Fibroblast of upper back skin (primary cell): ENCODE results near the gene OTUD1.
A peak's percentile ranks its signal among the peaks of the same experiment; 100 is the strongest.

Experiments used
- DNase-seq: peaks from one replicate; pipeline ENCODE4 v3.0.0-alpha.2; 2013

OTUD1 gene

DNA sequence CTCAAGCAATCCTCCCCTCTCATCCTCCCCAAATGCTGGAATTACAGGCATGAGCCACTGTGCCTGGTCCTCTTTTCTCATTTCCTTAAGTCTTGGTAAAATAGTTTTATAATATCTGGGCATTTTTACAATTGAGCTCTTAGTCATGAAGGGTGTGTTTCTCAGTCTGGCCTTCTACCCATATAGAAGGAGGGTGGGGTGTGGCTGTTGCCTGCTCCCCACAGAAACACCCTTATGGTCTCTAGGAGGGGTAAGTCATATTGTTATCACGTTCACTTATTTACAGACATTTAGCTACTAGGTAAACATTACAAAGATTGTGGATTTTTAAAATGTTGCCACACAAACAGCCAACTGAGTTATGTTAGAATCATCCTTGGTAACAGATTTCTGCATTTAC, 6.7 kb upstream of the OTUD1 start:
- no peak for DNase-seq

DNA sequence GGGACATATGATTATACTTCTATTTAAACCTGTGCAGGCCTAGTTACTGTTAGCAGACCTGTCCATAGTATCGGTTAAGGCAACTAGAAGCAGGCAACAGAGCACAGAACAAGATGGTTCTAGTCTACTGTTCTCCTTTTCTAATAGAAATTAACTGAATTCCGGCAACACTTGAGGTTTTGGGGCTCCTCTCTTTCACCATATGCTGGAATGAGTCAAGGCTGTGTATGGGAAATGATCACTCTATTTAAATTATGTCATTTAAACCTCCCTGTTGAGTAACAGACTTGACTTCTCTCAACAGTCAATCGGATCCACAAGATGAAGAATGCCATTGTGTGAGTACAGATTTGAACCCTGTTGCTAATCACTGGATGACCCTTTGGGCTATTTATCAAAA, 6.2 kb upstream of the OTUD1 start:
- peak; percentile 21 for DNase-seq

DNA sequence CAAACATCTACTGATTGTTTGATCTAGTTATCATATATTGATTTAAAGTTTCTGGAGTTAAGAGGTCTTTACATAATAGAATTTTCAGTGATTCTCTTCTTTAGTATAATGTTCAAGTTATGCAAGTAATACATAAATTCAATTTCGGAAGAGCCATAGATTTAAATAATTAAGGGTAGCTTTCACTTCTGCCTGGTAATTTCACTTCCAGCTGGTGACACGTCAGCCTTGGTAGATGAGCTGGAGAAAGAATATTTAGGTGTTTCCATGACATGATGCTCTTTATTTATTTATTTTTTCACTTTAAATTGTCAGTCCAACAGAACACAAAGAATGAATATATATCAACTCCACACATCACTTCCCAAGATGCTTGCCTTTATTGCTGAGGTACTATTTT, 5.2 kb upstream of the OTUD1 start:
- no peak for DNase-seq

DNA sequence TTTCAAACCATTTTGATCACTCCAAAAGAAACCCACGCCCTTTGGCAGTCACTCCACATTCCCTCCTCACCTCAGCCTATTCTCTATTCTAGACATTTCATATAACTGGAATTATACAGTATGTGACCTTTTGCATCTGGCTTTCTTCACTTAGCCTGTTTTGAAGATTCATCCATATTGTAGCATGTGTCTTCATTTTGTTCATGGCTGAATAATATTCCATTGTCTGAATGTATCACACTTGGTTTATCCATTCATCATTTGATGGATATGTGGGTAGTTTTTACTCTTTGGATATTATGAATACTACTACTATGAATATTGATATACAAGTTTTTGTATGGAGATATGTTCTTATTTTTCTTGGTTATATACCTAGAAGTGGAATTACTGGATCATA, 3.5 kb upstream of the OTUD1 start:
- DNase-seq = no peak

DNA sequence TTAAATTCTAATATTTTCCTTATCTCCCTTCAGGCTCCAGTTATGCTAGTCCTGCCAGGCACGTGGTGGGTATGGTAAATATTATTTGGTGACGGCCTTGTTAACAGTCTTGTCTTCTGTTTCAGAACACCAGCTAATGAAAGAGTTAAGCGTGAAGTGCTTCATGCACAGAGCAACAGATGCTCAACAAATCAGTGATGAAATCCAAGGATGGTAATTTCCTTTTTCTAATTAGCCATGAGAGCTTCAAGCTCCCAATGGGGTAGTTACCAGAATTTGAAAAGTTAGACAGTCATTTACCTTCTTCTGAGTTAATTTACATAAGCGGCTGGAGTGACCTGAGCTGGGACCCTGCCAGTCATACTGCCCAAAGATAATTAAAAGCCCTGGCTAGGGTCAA, 1.9 kb upstream of the OTUD1 start:
- DNase-seq = no peak

DNA sequence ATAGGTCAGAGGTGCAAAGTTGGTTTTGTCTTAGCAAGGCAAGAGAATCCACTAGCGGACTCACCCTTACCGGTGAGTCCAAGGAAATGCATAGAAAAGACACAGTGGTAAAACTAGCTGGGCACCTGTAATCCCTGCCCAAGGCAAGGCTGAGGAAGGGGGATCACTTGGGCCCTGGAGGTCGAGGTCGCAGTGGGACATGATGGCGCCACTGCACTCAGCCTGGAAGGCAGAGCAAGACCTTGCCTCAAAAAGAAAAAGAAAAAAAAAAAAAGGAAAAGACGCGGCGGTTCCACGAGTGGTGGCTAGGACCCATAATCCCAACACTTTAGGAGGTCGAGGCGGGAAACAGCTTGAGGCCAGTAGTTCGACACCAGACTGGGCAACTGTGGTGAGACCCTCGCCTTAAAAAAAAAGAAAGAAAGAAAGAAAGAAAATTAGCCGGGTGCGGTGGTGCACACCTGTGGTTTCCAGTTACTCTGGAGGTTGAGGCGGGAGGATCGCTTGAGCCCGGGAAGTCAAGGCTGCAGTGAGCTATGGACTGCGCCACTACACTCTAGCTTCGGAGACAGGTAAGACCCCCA, 820 bp upstream of the OTUD1 start:
- DNase-seq = no peak

DNA sequence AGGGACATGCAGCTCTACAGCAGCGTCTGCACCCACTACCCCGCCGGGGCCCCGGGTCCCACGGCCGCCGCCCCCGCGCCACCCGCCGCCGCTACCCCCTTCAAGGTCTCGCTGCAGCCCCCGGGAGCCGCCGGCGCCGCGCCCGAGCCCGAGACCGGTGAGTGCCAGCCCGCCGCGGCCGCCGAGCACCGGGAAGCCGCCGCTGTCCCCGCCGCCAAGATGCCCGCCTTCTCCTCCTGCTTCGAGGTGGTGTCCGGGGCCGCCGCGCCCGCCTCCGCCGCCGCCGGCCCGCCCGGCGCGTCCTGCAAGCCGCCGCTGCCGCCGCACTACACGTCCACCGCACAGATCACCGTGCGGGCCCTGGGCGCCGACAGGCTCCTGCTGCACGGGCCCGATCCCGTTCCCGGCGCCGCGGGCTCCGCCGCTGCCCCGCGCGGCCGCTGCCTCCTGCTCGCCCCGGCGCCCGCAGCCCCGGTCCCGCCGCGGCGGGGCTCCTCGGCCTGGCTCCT, 631 bp downstream of the OTUD1 start:
- no peak for DNase-seq

DNA sequence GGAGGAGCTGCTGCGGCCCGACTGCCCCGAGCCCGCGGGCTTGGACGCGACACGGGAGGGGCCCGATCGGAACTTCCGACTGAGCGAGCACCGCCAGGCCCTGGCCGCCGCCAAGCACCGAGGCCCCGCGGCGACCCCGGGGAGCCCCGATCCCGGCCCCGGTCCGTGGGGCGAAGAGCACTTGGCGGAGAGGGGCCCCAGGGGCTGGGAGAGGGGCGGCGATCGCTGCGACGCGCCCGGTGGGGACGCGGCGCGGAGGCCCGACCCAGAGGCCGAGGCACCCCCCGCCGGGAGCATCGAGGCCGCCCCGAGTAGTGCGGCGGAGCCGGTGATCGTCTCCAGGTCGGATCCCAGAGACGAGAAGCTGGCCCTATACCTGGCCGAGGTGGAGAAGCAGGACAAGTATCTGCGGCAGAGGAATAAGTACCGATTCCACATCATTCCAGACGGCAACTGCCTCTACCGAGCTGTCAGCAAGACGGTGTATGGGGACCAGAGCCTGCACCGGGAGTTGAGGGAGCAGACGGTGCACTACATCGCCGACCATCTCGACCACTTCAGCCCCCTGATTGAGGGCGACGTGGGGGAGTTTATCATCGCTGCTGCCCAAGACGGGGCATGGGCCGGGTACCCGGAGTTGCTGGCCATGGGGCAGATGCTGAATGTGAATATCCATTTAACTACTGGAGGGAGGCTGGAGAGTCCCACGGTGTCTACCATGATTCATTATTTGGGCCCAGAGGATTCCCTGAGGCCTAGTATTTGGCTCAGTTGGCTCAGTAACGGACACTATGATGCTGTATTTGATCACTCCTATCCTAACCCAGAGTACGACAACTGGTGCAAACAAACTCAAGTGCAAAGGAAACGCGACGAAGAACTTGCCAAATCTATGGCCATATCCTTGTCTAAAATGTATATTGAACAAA, 1.4 kb downstream of the OTUD1 start:
- DNase-seq = no peak

DNA sequence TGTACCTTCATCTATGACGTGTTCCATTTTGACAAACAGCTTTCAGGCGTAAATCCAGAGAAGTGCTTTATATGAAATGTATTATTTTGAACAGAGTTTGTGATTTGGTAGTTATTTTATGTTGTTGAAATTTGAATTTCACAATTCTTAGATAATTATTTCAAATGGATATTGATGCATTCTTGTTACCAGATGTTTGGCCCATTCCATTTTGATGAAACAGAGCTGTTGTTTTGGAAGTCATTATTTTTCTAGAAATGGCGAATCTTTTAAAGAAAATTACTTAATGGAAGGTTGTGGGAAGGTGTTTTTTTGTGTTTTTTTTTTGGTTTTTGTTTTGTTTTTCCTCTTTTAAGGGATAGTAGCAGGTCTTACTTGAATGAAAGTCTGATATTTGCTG, 2.4 kb downstream of the OTUD1 start:
- no peak for DNase-seq

DNA sequence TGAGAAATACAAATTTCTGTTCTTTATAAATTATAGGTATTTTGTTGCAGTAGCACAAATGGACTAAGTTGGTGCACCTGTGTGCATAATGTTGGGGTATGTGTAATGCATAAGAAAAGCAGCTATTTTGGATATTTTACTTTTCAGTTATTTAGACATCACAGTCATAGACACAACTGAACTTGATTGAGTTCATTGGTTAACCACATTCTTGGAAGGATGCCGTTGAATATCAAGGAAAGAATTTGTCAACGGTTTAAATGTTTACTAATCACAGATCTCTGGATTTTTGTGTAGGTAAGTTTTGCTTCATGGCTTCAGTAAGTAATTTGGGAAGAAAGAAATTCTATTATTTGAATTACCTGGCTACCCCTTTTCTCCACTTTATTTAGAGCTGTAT, 4.1 kb downstream of the OTUD1 start:
- peak; percentile 64 for DNase-seq

DNA sequence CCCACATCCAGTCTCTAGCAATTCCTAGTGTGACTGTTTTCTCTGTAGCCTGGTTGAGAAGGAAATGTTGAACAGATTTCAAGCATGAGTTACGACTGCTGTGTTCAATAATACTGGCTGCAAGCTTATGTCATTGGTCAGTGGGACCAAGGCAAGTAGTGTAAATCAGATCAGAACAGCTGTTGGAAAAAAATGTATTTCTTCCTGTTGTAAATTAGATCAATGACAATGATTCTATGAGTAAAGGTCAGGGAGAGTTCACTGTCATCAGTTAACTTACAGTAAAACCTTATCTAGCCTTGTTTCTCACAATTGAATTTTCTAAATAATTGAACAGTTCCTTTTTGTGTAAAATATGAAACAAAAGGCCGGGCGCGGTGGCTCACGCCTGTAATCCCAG, 6.7 kb downstream of the OTUD1 start:
- DNase-seq = no peak

DNA sequence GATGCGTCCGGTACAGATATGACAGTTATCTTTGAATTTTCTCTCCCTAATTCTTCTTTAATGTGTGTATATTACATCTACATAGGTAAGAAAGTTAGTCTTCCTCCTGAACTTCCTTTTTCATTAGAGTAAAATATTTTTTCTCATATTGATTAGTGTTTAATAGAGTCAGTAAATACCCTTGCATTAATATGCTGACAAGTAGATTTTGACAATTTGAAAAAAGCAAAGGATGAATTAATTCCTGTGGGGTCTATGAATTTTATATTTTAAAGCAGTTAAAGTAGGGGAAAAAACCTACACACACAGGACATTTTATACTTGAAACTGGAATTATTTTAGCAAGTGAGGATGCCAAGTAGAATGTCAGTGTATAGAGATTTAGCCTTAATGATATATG, 9.4 kb downstream of the OTUD1 start:
- no peak for DNase-seq

DNA sequence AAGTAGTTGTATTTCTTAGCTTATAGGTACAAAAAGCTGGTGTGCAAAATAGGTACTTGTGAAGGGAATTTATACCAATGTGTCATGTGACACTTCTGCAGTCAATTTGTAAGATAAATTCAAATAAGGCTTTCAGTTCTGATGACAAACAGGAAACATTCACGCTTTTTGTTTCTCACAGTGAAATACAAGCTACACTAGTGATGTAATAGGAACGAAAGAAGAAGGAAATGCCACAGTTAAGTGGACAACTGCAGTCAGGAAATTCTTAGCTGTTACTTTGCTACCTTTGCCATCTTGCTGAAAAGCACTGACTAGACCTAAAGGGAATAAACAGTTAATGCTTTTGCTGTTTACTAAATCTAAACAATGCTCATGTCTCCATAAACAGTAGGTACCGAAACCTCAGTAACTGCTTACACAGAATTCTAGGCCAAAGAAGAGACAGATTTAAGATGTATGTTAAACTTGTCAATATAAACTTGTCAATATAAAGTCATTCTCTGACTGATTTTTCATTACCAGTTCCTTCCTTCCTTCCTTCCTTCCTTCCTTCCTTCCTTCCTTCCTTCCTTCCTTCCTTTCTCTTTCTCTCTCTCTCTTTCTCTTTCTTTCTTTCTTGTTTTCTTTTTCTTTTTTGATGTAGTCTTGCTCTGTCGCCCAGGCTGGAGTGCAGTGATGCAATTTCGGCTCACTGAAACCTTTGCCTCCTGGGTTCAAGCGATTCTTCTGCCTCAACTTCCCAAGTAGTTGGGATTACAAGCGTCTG, 10.1 kb downstream of the OTUD1 start:
- peak; percentile 26 for DNase-seq

DNA sequence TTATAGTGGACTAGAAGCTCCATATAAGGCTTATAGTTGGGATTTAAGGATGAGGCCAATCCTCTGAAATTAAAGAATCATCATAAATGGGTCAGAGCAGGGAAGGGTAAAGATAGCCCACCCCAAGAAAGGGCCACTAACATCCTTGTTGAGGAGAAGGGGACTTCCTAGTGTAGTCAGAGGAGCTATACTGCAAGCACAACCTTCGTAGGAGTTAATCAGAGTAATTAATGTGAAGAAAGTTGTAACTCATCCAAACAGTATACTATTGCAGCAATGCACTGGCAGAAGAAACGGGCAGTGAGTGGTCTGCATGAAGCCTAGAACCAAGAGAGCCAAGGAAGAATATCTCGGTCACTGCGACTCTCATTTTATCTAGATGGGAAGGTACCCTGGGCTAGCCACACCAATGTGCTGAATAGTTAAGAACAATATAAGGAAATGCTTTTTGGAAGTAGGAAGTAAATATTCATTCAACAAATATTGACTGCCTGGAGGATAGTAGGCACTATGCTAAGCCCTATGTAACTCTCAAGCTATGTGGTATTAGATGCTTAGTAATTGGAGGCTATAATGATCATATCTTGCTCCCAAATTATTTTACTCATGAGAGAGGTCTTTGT, 13.3 kb downstream of the OTUD1 start:
- DNase-seq = no peak

DNA sequence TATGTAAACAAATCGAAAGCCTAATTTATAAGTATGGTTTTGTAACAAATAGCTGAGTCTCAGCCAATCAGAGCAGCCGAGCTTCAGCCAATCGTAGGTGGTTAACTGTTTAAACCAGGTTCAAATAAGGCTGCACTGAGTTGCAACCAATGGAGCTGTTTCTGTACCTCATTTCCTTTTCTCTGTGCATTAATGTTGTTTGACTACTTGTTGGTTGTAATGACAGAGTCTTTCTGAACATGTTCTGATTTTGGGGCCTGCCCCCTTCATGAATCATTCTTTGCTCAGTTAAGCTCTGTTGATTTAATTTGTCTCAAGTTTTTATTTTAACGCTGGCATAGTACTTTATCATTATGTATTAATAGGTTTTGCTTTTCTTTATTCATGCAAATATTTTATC, 14.6 kb downstream of the OTUD1 start:
- DNase-seq = no peak

DNA sequence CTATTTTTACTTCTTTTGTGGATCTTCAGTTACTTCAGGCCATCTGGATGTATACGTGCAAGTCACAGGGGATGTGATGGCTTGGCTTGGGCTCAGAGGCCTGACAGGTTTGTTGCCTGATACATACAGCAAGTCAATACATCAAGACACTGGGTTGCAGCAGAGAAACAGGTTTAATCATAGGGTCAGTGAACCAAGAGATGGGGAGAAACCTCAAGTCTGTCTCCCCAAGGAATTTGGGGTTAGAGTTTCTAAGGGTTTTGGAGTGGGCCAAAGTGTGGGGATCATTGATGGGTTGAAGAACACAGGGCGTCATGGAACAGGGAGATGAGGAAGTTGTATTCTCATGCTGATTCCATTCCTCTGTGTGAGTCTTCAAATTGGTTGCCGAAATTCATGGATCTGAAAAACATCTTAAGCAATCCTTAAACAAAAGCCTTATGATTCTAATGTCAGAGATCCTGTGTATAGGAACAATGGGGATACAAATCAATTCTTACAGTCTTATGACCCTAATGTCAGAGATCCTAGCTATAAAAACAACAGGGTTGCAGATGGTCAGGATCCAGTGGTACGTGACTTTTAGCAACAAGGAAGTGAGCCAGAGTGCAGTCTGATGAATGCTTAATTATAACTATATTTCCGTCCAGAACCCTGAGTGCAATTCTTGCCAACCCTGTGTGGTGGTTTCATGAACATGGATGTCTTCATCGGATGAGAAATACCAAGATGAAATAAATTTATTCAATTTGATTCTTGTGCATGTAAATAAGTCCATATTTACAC, 18.9 kb downstream of the OTUD1 start:
- no peak for DNase-seq

DNA sequence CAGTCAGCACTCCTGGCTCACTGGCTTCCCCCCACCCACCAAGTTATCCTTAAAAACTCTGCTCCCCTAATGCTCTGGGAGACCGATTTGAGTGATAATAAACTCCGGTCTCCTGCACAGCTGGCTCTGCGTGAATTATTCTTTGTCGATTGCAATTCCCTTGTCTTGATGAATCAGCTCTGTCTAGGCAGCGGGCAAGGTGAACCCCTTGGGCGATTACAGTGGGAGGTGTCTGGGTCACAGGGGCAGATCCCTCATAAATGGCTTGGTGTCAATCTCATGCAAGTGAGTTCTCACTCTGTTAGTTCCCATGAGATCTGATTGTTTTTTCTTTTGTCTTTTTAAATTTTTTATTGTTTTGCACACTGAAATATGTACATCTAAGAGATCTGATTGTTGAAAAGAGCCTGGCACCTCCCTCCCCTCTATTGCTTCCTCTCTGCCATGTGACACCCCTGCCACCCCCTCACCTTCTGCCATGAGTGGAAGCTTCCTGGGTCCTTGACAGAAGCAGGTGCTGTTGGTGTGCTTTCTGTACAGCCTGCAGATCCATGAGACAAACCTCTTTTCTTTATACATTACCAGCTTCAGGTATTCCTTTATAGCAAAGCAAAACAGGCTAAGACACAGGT, 20.5 kb downstream of the OTUD1 start:
- no peak for DNase-seq

DNA sequence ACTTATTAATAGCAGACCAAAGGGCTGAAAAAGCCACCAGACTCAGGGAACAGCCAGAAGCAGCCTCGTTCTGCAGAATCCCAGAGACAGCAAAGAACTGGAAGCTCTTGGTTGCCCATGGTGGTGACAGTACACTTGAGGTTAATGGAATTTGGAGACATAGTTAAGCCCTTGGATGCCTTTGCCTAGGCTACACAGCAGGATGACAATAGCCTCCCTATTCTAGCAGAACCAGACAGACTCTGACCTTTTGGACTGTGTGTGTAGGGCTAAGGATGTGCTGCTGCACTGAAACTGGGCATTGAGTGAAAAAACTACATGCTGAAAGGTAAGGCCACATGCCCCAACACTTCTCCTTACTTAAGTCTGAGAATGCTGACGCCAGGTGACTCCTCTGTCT, 22.7 kb downstream of the OTUD1 start:
- no peak for DNase-seq

DNA sequence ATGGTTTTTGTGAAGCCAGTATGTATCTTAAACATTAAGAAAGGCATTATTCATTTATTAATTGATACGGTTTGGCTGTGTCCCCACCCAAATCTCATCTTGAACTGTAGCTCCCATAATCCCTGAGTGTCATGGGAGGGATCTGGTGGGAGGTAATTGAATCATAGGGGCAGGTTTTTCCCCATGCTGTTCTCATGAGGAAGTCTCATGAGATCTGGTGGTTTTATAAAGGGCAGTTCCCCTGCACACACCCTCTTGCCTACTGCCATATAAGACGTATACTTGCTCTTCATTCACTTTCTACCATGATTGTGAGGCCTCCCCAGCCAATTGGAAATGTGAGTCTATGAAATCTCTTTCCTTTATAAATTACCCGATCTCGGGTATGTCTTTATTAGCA, 28.1 kb downstream of the OTUD1 start:
- no peak for DNase-seq

DNA sequence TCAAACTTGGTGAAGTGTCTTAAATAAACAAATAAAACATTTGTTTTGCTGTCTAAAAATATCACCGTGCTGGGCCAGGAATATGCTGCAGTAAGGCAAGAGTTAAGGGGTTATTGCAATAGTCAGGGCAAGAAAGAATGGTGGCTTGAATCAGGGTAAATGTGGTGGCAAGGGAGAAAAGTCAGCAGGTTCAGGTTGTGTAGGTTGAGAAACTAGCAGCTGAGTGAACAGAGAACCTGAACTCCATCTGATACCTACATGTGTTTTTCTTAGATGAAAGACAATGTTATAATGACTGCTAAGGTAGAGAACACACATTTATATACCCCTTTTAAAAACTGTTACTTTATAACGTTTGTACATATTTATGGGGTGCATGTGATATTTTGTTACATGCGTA, 28.7 kb downstream of the OTUD1 start:
- DNase-seq = no peak

DNA sequence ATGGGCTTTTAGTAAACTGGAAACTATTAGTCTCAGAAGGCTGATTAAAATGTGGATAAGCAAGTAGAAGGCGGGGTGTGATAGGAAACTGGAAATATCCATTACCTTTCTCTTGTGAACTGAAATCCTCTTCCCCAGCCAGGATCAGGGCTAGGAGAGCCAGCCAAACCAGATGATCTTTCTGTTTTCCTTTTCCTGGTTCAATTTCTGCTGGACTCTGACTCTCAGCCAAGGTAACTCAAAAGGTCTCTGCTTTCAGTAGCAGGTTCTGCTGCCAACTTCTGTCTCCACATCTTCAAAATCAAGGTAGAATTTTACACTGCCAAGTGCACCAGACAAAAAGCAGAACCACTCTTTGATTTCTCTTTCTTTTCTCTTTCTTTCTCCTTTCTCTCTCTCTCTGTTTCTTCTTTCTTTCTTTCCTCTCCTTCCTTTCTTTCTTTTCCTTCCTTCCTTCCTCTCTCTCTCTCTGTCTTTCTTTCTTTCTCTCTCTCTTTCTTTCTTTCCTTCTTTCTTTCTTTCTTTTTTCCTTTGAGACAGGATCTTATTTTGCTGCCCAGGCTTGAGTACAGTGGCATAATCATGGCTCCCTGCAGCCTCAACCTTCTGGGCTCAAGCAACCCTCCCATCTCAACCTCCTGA, 30.8 kb downstream of the OTUD1 start:
- DNase-seq = no peak
